T-helper 17 cell (primary cell): Measurements from ENCODE around the gene ABHD12B. TPM values are rescaled to one million over a fixed set of nuclear protein-coding genes. Genes with fewer than 3 reads are reported as not detected.
"Not testable (repeated sequence)": the region's sequence is repeated elsewhere in the genome, so short reads cannot be mapped to it uniquely, and the experiment has no call there.

Source experiments
- ATAC-seq: fragments of 150-1000 bp; cut with Tn5 transposase; 2 replicates; pipeline ENCODE4 v1.10.0; 2021; ENCODE audit warnings: mild to moderate bottlenecking, moderate library complexity
- DNase-seq, 3 donors: peaks; one replicate each; pipeline versions ENCODE4 v3.0.0 to v3.0.0-alpha.2; 2020 to 2021
- H3K9me3 ChIP-seq: one replicate; pipeline ENCODE4 v1.7.0; 2013; ENCODE audit warnings: low read length, mild to moderate bottlenecking; ENCODE audit not compliant: control insufficient read depth, poor library complexity, severe bottlenecking
- H3K27ac Mint-ChIP-seq: one replicate; pipeline ENCODE4 v1.8.0; 2022; ENCODE audit warnings: mild to moderate bottlenecking, moderate library complexity, mixed read lengths
- H3K27me3 Mint-ChIP-seq: one replicate; pipeline ENCODE4 v1.8.0; 2022; ENCODE audit warnings: mixed read lengths
- H3K36me3 Mint-ChIP-seq: one replicate; pipeline ENCODE4 v1.8.0; 2022; ENCODE audit warnings: low read depth, mixed read lengths
- H3K4me1 Mint-ChIP-seq: one replicate; pipeline ENCODE4 v1.8.0; 2022; ENCODE audit warnings: mild to moderate bottlenecking, mixed read lengths
- H3K4me3 Mint-ChIP-seq: one replicate; pipeline ENCODE4 v1.8.0; 2022; ENCODE audit warnings: mild to moderate bottlenecking, moderate library complexity, mixed read lengths
- total RNA-seq, 4 donors: library from RNA in 2 of 4; stranded (reverse) in 2 of 4; gene quantifications; one replicate each; pipeline ENCODE4 v1.2.3 and lab custom pipeline; 2022 to 2026

Gene ABHD12B
- total RNA-seq, 2 donors from 2014 or later: not detected

DNA sequence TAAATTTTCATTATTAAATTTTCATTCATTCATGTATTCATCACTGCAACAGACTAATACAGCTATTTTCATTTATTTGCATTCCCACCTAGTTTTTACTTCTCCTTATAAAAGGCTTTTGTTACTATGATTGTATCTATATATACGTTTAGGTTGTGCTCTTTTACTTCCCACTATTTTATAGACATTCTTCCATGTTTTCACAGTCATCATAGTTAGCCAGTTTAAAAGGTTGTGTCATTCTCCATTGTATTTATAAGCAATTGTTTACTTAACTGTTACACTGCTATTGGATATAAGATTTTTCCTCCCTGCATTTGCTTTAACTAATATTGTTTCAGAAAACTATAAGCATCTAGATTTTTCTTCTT is 12.0 kb downstream of the ABHD12B start:
- ATAC-seq: no peak
- peaks cover 52% of the 10 kb centered on the region for H3K27me3 Mint-ChIP-seq
- no peak for DNase-seq
- H3K4me1 Mint-ChIP-seq: no peaks in the 10 kb centered on the region
- no peak overlapping the region for H3K4me3 Mint-ChIP-seq
- H3K9me3 ChIP-seq: no peaks in the 10 kb centered on the region
- H3K27ac Mint-ChIP-seq: no peak overlapping the region
- H3K36me3 Mint-ChIP-seq: no peaks in the 10 kb centered on the region

DNA sequence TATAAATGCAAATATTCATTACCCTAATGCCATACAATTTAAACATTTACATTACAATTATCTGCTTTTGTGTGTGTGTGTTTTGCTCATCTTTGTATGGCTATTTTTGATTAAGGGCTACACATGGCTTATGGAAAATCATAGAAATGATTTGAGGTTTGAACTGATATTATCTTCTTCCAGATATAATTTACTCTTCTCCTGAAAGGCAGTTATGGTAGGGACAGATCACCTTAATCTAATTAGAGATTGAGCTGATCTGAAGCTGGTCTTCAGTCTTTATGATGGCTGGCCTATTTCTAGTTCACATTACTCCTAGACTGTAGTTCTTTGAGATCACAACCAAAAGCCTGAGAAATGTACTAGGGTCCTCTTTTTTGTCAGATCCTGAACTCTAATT is 15.6 kb downstream of the ABHD12B start:
- Mint-ChIP-seq H3K4me1 (peaks cover 2% of the 10 kb centered on the region), H3K27ac (no peak overlapping the region), H3K27me3 (peaks cover 47% of the 10 kb centered on the region), H3K36me3 (no peaks in the 10 kb centered on the region), H3K4me3 (no peak overlapping the region)
- no peaks in the 10 kb centered on the region for H3K9me3 ChIP-seq
- ATAC-seq (no peak), DNase-seq (no peak)

DNA sequence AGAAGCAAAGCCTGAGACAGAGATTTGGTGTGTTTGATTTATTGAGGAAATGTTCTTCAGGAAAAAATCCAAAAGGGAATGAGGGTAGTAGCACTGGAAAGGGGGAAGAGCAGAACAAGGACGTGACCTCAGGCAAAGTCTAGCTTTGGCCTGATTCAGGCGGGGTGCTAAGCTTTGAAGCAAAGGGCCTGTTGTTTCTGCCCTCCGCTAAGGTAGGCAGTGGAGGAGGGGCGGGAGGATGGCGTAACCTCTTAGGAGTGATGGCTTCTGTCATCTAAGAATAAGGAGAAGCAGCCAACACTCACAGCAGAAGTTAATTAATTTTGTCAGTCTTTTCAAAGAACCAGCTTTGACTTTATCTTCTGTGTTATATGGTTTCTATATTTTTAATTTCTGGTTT is 20.4 kb downstream of the ABHD12B start:
- DNase-seq (no peak), ATAC-seq (no peak)
- H3K4me1 Mint-ChIP-seq: peaks cover 2% of the 10 kb centered on the region
- H3K36me3 Mint-ChIP-seq: peaks cover 2% of the 10 kb centered on the region
- no peak overlapping the region for H3K27ac Mint-ChIP-seq
- no peak overlapping the region for H3K4me3 Mint-ChIP-seq
- peaks cover 48% of the 10 kb centered on the region for H3K27me3 Mint-ChIP-seq
- H3K9me3 ChIP-seq: no peaks in the 10 kb centered on the region

DNA sequence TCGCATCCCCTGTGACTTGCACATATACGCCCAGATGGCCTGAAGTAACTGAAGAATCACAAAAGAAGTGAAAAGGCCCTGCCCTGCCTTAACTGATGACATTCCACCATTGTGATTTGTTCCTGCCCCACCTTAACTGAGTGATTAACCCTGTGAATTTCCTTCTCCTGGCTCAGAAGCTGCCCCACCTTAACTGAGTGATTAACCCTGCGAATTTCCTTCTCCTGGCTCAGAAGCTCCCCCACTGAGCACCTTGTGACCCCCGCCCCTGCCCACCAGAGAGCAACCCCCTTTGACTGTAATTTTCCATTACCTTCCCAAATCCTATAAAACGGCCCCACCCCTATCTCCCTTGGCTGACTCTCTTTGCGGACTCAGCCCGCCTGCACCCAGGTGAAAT is 24.6 kb downstream of the ABHD12B start:
- peaks cover 46% of the 10 kb centered on the region for H3K27me3 Mint-ChIP-seq
- not testable (repeated sequence) for DNase-seq, ATAC-seq, H3K9me3 ChIP-seq, H3K27ac Mint-ChIP-seq, H3K4me1 Mint-ChIP-seq, H3K4me3 Mint-ChIP-seq, H3K36me3 Mint-ChIP-seq

DNA sequence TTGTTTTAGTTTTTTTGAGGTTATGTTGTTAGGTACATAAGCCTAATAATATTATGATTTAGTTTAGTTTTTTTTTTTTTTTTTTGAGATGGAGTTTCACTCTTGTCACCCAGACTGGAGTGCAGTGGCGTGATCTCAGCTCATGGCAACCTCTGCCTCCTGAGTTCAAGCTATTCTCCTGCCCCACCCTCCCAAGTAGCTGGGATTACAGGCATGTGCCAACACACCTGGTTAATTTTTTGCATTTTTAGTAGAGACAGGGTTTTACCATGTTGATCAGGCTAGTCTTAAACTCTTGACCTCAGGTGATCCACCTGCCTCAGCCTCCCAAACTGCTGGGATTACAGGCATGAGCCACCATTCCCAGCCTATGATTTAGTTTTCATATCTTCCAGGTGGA is 25.2 kb downstream of the ABHD12B start:
- H3K4me1 Mint-ChIP-seq, H3K4me3 Mint-ChIP-seq, H3K9me3 ChIP-seq, H3K36me3 Mint-ChIP-seq, DNase-seq, H3K27ac Mint-ChIP-seq, ATAC-seq: not testable (repeated sequence)
- H3K27me3 Mint-ChIP-seq: peaks cover 41% of the 10 kb centered on the region

DNA sequence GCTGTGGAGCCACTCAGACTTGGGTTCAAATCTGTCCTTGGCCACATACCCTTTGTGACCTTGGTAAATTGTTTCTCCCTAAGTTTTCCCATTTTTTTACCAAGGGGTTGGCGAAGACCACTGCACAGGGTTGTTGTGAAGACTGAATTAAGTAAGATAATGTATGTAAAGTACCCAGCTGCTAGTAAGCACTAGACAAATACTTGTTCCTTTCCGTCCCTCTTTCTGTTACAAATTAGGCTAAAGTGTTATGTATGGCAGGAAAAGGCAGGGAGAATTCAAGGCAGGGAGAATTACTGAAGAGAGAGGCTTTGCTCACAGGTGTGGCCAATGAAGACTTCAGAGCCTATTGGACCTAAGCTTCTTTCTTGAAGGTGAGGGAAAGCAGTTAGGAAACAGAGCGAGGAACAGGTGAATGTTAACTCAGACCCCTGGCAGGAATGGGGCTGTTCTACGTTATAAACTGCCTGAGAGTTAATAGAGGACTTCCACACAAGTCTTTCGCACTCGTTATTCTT is 25.9 kb downstream of the ABHD12B start:
- H3K9me3 ChIP-seq: no peaks in the 10 kb centered on the region
- no peak for DNase-seq
- Mint-ChIP-seq H3K27ac (no peak overlapping the region), H3K36me3 (peaks cover 2% of the 10 kb centered on the region), H3K4me1 (no peaks in the 10 kb centered on the region), H3K27me3 (peaks cover 38% of the 10 kb centered on the region), H3K4me3 (no peak overlapping the region)
- ATAC-seq: no peak

DNA sequence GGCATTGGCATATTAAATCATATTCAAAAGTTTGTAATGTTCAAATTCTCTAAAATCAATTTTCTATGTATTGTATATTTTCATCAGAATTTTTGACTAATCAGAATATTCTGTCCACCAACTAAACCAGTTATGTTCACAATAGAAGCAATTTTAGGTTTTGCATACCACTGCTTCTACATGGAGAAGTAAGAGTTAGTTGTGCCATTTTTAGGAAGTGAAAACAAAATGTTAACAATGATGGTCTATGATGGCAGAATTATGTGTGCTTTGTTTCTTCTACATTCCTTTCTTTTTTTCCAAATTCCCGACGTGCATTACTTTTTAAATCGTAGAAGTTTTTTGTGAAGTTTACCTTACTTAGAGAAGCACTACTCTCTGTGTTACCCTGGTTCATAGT is 29.5 kb downstream of the ABHD12B start:
- ATAC-seq: no peak

DNA sequence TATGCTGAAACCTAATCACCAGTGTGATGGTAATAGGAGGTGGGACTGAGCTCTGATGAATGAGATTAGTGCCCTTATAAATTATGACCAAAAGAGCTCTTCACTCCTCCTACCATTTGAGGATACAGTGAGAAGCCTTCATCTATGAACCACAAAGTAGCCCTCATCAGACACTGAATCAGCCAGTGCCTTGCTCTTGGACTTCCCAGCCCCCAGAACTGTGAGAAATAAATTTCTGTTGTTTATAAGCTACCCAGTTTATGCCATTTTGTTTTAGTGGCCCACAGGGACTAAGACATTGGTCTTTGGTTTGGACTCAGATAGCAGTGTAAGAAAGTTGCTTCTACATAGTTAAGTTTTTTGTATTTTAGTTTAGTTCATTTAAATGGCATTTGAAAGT is 32.9 kb downstream of the ABHD12B start:
- H3K9me3 ChIP-seq: no peaks in the 10 kb centered on the region
- Mint-ChIP-seq H3K4me1 (no peaks in the 10 kb centered on the region), H3K27me3 (peaks cover 27% of the 10 kb centered on the region), H3K4me3 (no peak overlapping the region), H3K27ac (no peak overlapping the region), H3K36me3 (no peaks in the 10 kb centered on the region)
- DNase-seq (no peak), ATAC-seq (no peak)

More for the DNA sequence above, 29.5 kb downstream of the ABHD12B start:
- no peak for DNase-seq
- H3K4me3 Mint-ChIP-seq: no peak overlapping the region
- H3K9me3 ChIP-seq: no peaks in the 10 kb centered on the region
- H3K27ac Mint-ChIP-seq: no peak overlapping the region
- H3K27me3 Mint-ChIP-seq: peaks cover 6% of the 10 kb centered on the region
- H3K4me1 Mint-ChIP-seq: no peaks in the 10 kb centered on the region
- H3K36me3 Mint-ChIP-seq: no peaks in the 10 kb centered on the region

DNA sequence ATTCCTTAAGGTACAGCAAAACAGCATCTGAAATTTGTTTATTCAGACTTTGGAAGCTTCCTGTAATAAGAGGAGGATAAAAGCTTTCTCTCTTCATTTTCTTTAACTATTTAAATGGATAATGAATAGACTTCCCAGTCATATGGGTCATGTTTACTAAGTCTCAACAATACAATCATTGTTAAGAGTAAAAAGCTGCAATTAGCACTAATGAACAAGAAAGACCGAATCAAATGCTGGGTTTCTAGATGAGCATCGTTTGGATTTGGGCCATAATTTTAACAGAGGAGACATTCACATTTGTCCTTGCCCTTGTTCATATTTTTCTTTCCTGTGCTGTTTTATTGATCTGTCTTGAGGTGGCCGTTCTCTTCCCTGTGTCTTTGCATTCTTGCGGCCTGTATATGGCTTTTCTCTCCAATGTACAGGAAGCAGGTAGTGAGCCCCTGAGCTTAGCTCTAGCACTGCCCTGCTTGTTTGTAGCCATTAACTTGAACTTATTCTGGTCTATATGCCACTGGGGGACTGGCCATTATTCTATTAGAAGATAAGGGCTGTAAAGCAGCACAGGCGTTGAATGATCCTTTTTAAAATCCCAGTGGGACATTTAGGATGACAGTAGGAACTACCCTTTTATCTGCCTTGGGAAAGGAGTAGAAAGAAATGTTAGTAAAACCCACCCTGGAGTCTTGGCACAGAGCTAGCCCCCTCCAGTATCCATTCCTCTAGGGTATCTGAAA is 34.6 kb downstream of the ABHD12B start:
- Mint-ChIP-seq H3K27me3 (peaks cover 37% of the 10 kb centered on the region), H3K27ac (no peak overlapping the region), H3K4me1 (no peaks in the 10 kb centered on the region), H3K4me3 (no peak overlapping the region), H3K36me3 (no peaks in the 10 kb centered on the region)
- no peaks in the 10 kb centered on the region for H3K9me3 ChIP-seq
- DNase-seq: no peak
- no peak for ATAC-seq

DNA sequence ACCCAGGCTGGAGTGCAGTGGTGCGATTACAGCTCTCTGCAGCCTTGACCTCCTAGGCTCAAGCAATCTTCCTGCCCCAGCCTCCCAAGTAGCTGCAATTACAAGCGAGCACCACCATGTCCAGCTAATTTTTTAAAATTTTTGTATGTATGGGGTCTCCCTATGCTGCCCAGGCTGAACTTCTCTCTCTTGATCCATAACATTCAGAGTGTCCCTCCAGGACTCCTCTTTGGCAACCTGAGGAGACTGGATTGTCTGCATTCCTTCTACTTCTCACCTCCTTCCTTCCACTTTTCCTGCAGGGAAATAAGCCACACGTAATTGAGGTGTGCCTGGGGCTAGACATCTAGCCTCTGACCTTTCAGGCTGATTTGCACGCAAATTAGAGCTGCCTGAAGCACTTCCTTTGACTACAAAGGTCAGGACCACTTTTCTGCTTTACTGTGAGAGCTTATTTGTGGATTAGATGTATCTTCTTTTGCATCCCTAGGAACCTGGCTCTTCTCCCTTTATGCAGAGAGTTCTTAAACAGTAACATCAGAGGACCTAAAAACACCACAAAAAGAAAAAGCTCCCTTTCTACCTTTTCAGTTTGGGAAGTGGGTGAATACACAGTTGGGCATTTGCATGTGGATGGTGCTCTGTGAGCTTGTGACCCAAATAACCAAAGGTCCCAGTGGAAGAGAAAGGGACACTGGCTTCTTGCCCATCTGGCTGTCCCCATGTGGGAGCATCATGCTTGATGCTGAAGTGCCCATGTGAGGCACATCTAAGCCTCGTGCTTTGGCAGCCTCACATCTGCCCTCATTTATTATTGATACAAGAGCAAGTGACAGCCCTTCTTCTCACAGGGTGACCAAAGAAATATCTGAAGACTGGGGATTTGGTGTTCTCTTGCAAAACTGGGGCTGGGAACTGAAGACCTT is 38.9 kb downstream of the ABHD12B start:
- DNase-seq: no peak
- Mint-ChIP-seq H3K4me1 (no peaks in the 10 kb centered on the region), H3K36me3 (no peaks in the 10 kb centered on the region), H3K27me3 (peaks cover 53% of the 10 kb centered on the region), H3K4me3 (no peak overlapping the region), H3K27ac (no peak overlapping the region)
- no peaks in the 10 kb centered on the region for H3K9me3 ChIP-seq
- ATAC-seq: no peak

DNA sequence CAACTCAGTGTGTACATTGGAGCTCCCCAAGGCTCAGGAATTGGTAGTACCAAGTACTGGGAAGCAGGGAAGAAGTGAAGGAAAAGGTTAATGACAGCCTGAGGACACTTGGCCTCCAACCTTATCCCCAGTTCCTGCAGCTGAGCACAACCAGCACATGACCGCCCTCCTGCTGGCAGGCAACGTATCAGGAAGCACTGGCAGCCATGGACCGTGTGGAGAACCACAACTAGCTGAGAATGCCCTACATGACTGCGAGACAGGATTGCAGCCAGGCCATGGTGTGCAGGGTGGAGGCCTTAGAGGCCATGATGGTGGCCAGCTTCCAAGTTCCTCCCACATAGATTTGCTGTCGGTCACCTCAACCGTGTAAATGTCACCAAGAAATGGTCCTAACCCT is 45.6 kb downstream of the ABHD12B start:
- DNase-seq: no peak
- no peak overlapping the region for H3K27ac Mint-ChIP-seq
- peaks cover 51% of the 10 kb centered on the region for H3K27me3 Mint-ChIP-seq
- ATAC-seq: no peak
- H3K9me3 ChIP-seq: no peaks in the 10 kb centered on the region
- H3K36me3 Mint-ChIP-seq: no peaks in the 10 kb centered on the region
- H3K4me1 Mint-ChIP-seq: no peaks in the 10 kb centered on the region
- no peak overlapping the region for H3K4me3 Mint-ChIP-seq

DNA sequence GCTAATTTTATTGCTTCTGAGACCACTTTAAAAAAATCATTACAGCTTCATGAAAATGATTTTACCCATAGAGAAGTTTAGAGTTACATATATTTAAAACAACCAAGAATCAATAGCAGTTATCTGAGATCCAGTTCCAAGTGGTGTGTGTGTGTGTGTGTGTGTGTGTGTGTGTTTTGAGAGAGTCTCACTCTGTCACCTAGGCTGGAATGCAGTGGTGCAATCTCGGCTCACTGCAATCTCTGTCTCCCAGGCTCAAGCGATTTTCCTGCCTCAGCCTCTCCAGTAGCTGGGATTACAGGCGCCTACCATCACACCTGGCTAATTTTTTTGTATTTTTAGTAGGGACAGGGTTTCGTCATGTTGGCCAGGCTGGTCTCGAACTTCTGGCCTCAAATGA is 47.7 kb downstream of the ABHD12B start:
- not testable (repeated sequence) for H3K4me3 Mint-ChIP-seq, H3K9me3 ChIP-seq, DNase-seq, H3K36me3 Mint-ChIP-seq, H3K27ac Mint-ChIP-seq, H3K4me1 Mint-ChIP-seq, ATAC-seq
- H3K27me3 Mint-ChIP-seq: peaks cover 57% of the 10 kb centered on the region

DNA sequence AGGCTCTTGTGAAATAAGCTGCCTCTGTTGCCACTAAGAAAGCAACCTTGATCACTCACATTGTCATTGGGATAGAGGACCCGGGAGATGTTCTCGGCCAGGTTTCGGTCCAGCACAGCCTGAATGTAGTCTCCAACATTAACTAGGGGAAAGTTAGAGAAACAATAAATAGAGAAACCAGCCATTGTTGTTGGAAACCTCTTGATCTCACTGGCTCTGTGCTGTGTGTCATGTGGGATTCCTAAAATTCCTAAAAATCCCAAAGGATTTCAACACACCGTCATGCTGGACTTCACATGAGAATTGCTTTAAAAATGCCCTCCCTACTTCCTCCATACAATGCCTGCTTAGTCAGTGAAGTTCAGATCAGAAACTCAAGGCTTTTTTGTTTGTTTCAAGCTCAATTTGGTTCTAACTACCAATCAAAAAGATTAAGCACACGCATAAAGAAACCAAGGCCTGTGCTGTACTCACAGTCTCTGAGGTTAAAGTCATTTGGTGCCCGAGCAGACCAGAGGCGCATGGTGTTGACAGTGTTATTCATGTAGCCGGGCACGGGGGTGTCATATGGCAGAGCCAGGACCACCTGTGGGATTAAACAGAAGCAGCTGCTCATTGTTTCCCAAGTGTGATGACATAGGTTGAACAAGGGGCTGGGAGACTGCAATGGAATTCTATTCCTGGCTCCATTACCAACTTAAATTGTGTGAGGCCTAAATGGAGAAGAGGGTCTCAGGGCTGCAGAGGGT is 48.8 kb downstream of the ABHD12B start:
- no peak overlapping the region for H3K27ac Mint-ChIP-seq
- DNase-seq (no peak), ATAC-seq (no peak)
- no peaks in the 10 kb centered on the region for H3K36me3 Mint-ChIP-seq
- no peak overlapping the region for H3K4me3 Mint-ChIP-seq
- no peaks in the 10 kb centered on the region for H3K9me3 ChIP-seq
- peaks cover 57% of the 10 kb centered on the region for H3K27me3 Mint-ChIP-seq
- no peaks in the 10 kb centered on the region for H3K4me1 Mint-ChIP-seq
